K562 (cell line): ENCODE data around the gene PPP1R13L. TPM values are rescaled to one million over a fixed set of nuclear protein-coding genes. Genes with fewer than 3 reads are reported as not detected.
A peak's percentile ranks its signal among the peaks of the same experiment; 100 is the strongest.

Experiments used
- ATAC-seq: fragments of 200-7000 bp; cut with Tn5 transposase; 3 replicates; pipeline ENCODE4 v1.9.1; 2020; ENCODE audit warnings: moderate library complexity
- BruUV-seq: library from RNA; stranded (reverse); fragments of 400-500 nt; replicated peaks from 2 replicates; lab custom pipeline; 2021; lab: Mats Ljungman, UMichigan
- CTCF ChIA-PET: fragments of 300-600 bp; formaldehyde crosslinking; extraction: SDS; loops from one replicate; lab custom pipeline; 2021; ENCODE audit warnings: low intra/inter-chr PET ratio; lab: Yijun Ruan, JAX
- POLR2A ChIA-PET: fragments of 300-600, 350-650 bp; sonication (Branson Sonifier 250); formaldehyde crosslinking; extraction: SDS; loops from one replicate; lab custom pipeline; 2021; ENCODE audit warnings: antibody characterized with exemption, inconsistent platforms; lab: Yijun Ruan, JAX
- DNase-seq, 4 experiments: peaks; one replicate each; pipeline versions ENCODE4 v3.0.0 to v3.0.0-alpha.2; 2011 to 2018; ENCODE audit warnings: low spot score in 3 of 4, mixed read lengths in 3 of 4; ENCODE audit errors: extremely low read depth in 1 of 4
- FAIRE-seq: peaks from 2 replicates; lab custom pipeline; 2011; peaks lifted over from hg19 to GRCh38; lab: Jason Lieb, UNC
- H2AFZ ChIP-seq: 2 replicates; pipeline ENCODE4 v1.6.0; 2011; ENCODE audit warnings: low read depth, low read length, control low read depth, inconsistent platforms
- H3K27ac ChIP-seq: fragments of 200-600 bp; 3 replicates; pipeline ENCODE4 v1.8.0; 2011; ENCODE audit warnings: low read depth, mild to moderate bottlenecking, control low read depth, inconsistent platforms, low read length, moderate library complexity, mixed read lengths; ENCODE audit errors: extremely low read depth
- H3K27me3 ChIP-seq, 2 experiments: fragments of 300-600 bp in 1 of 2; 2 replicates in 1 of 2; 3 replicates in 1 of 2; pipeline versions ENCODE4 v1.6.0 to v1.8.0; 2011; ENCODE audit warnings: inconsistent platforms in 2 of 2, low read length in 2 of 2, mild to moderate bottlenecking in 1 of 2, mixed read lengths in 1 of 2, moderate library complexity in 1 of 2; ENCODE audit not compliant: control insufficient read depth in 2 of 2, insufficient read depth in 2 of 2
- H3K36me3 ChIP-seq: fragments of 300-600 bp; 3 replicates; pipeline ENCODE4 v1.8.0; 2011; ENCODE audit warnings: mild to moderate bottlenecking, low read length, inconsistent platforms; ENCODE audit not compliant: control insufficient read depth, insufficient read depth
- H3K4me1 ChIP-seq, 2 experiments: fragments of 200-600 bp in 1 of 2; replicated peaks in 1 of 2; 2 replicates in 1 of 2; 3 replicates in 1 of 2; pipeline versions ENCODE4 v1.5.1 to v1.8.0; 2011; ENCODE audit warnings: inconsistent platforms in 2 of 2, low read length in 2 of 2, mild to moderate bottlenecking in 1 of 2, mixed read lengths in 1 of 2, moderate library complexity in 1 of 2; ENCODE audit not compliant: control insufficient read depth in 2 of 2, insufficient read depth in 2 of 2
- H3K4me2 ChIP-seq: 2 replicates; pipeline ENCODE4 v1.6.1; 2011; ENCODE audit warnings: low read length, control low read depth, inconsistent platforms, mixed read lengths; ENCODE audit not compliant: insufficient read depth
- H3K4me3 ChIP-seq: fragments of 200-600 bp; sonication (generic), shearing (Covaris generic); 2 replicates; pipeline ENCODE4 v1.5.1; 2016; ENCODE audit warnings: control low read depth, inconsistent platforms
- H3K79me2 ChIP-seq: fragments of 200-600 bp; 3 replicates; pipeline ENCODE4 v1.8.0; 2011; ENCODE audit warnings: low read length, inconsistent platforms; ENCODE audit not compliant: control insufficient read depth, insufficient read depth
- H3K9ac ChIP-seq, 2 experiments: 2 replicates each; pipeline versions ENCODE4 v1.6.0 to v1.6.1; 2011; ENCODE audit warnings: low read depth in 2 of 2, low read length in 2 of 2, control low read depth in 1 of 2, inconsistent platforms in 1 of 2, mild to moderate bottlenecking in 1 of 2, mixed read lengths in 1 of 2; ENCODE audit not compliant: insufficient read depth in 1 of 2
- H3K9me1 ChIP-seq: one replicate; pipeline ENCODE4 v1.6.0; 2011; ENCODE audit warnings: inconsistent platforms, mild to moderate bottlenecking, low read length, moderate library complexity; ENCODE audit not compliant: control insufficient read depth, insufficient read depth
- H3K9me3 ChIP-seq: replicated peaks from 2 replicates; pipeline ENCODE4 v1.5.1; 2011; ENCODE audit warnings: low read depth, low read length, inconsistent platforms; ENCODE audit not compliant: control insufficient read depth, insufficient read depth
- H4K20me1 ChIP-seq: replicated peaks from 2 replicates; pipeline ENCODE4 v1.6.1; 2011; ENCODE audit warnings: low read length, inconsistent platforms, mixed read lengths; ENCODE audit not compliant: control insufficient read depth, insufficient read depth
- MAX ChIP-seq: sonication (generic); formaldehyde crosslinking; IDR thresholded peaks from 2 replicates; pipeline ENCODE4 v1.9.0; 2022; ENCODE audit warnings: mild to moderate bottlenecking, missing genetic modification reagents
- MBD2 ChIP-seq: sonication (generic); IDR thresholded peaks from 2 replicates; pipeline ENCODE4 v1.6.1; 2016; ENCODE audit warnings: low read depth, borderline replicate concordance
- POLR2G ChIP-seq: fragments of 200-400 bp; formaldehyde crosslinking; IDR thresholded peaks from 2 replicates; pipeline ENCODE4 v1.6.1; 2017; ENCODE audit warnings: low read depth, mild to moderate bottlenecking, antibody characterized with exemption, low read length, moderate library complexity
- ZBTB33 ChIP-seq: sonication (generic); formaldehyde crosslinking; IDR thresholded peaks from 2 replicates; pipeline ENCODE4 v1.8.1; 2023; ENCODE audit warnings: mild to moderate bottlenecking, missing genetic modification reagents
- ZFX ChIP-seq: sonication (generic); formaldehyde crosslinking; IDR thresholded peaks from 2 replicates; pipeline ENCODE4 v1.8.0; 2022; ENCODE audit warnings: mild to moderate bottlenecking, missing genetic modification reagents, moderate library complexity
- WGBS: fragments of 100-300 bp; shearing (Covaris generic); methylation state at CpG from one replicate; pipeline ENCODE4 v1.1.6; 2016; ENCODE audit warnings: low coverage, mixed read lengths; ENCODE audit not compliant: insufficient coverage; ENCODE audit errors: missing lambda C conversion rate; 5-methylcytosine and 5-hydroxymethylcytosine counted together
- in situ Hi-C: fragments of 300-500 bp; cut with MboI; formaldehyde crosslinking; loops from 4 replicates; pipeline ENCODE4 v1.15.0; 2018; ENCODE audit warnings: inconsistent platforms, mixed read lengths
- intact Hi-C: fragments of 100-400 bp; cut with micrococcal nuclease; formaldehyde crosslinking; loops from 2 replicates; pipeline ENCODE4 v1.14.2; 2022
- polyA plus RNA-seq, 8 experiments: library from polyadenylated mRNA; depleted of rRNA in 4 of 8; stranded (reverse) in 5 of 8; unstranded in 3 of 8; fragments of >200 nt; fragmentation: Nextera tagmentation in 2 of 8; fragmentation: Illumina TruSeq in 1 of 8; extraction: Ambion mirVana in 2 of 8; extraction: Trizol in 1 of 8; gene quantifications; 2 replicates each; pipeline versions ENCODE4 v1.2.1 to v1.2.3, GENCODE V29; 2011 to 2014; ENCODE audit warnings: inconsistent platforms in 1 of 8, missing spikeins in 1 of 8
- total RNA-seq, 7 experiments: library from RNA; depleted of rRNA in 6 of 7; stranded (reverse); fragments of >200 nt in 6 of 7; fragmentation: Illumina TruSeq in 2 of 7; extraction: Trizol in 2 of 7; gene quantifications; 2 replicates each; pipeline versions ENCODE4 v1.2.1 to v1.2.3, GENCODE V29; 2011 to 2021; ENCODE audit warnings: low replicate concordance in 1 of 7

The PPP1R13L gene
- total and polyA plus RNA-seq, 9 of the 15 experiments (the other 6 are each of a cell fraction or from before 2014, with no cell fraction given), result 0.32 to 6.7 (median 2.0) TPM

GRCh38 chr19:45347570-45348366 lies 57.1 kb downstream of the PPP1R13L start:
- Histone ChIP-seq H3K9ac (peak overlapping the region in 1 of 2 experiments; percentile 32; a peak in 2 of 4 replicates), H3K9me3 (no peaks in the 10 kb centered on the region), H3K9me1 (no peaks in the 10 kb centered on the region), H3K27ac (no peak overlapping the region), H4K20me1 (peaks cover 3% of the 10 kb centered on the region; the same call in 1 of the 2 replicates), H3K27me3 (no peaks in the 10 kb centered on the region), H3K4me2 (no peak overlapping the region), H3K36me3 (peaks cover 31% of the 10 kb centered on the region; the same call in 1 of the 3 replicates), H3K79me2 (no peaks in the 10 kb centered on the region), H3K4me3 (no peak overlapping the region), H3K4me1 (peaks cover 0 to 54% of the 10 kb centered on the region in 2 experiments; a peak in 2 of 5 replicates), H2AFZ (no peak overlapping the region)
- WGBS, result 47% methylated on average over 11 of the region's 25 CpGs
- intact Hi-C loops, result no loop called here
- BruUV-seq, result no TSS peak
- in situ Hi-C loops, result no loop called here
- no peak for DNase-seq
- TF ChIP-seq MAX (CRISPR knock-in tag) (0 out of 2 replicates have a peak, but pooled peaks have one; percentile 39), POLR2G (peak; percentile 65), ZFX (CRISPR knock-in tag) (no peak), MBD2 (peak; percentile 26; the same call in 1 of the 2 replicates), ZBTB33 (CRISPR knock-in tag) (peak; percentile 94)
- POLR2A ChIA-PET, result interaction anchor here (0.6 kb wide), 1 partner anchor 55 kb away, joined by 4 read pairs; no protein-coding TSS in a partner anchor
- FAIRE-seq, result no peak
- CTCF ChIA-PET, result no interaction called here
- ATAC-seq, result no peak
